K562 (cell line): ENCODE measurements around the gene MYL12A. TPM values are rescaled to one million over a fixed set of nuclear protein-coding genes. Genes with fewer than 3 reads are reported as not detected.
A peak's percentile ranks its signal among the peaks of the same experiment; 100 is the strongest.

Source experiments
- BCOR ChIP-seq: fragments of 450-650 bp; IDR thresholded peaks from 2 replicates; pipeline ENCODE4 v1.6.1; 2016
- CBX3 ChIP-seq, 2 experiments: IDR thresholded peaks; 1 replicate in 1 of 2; 2 replicates in 1 of 2; pipeline ENCODE4 v1.6.1; 2012; ENCODE audit warnings: inconsistent platforms in 2 of 2, low read length in 2 of 2, borderline replicate concordance in 1 of 2, control low read depth in 1 of 2
- CEBPB ChIP-seq: fragments of 450-650 bp; IDR thresholded peaks from 2 replicates; pipeline ENCODE4 v1.6.1; 2016; ENCODE audit warnings: missing genetic modification characterization, missing compliant biosample characterization
- CHCHD3 ChIP-seq: fragments of 250-450 bp; sonication (Bioruptor Pico); IDR thresholded peaks from 2 replicates; pipeline ENCODE4 v2.1.2; 2022; ENCODE audit warnings: mild to moderate bottlenecking
- DACH1 ChIP-seq: fragments of 450-650 bp; IDR thresholded peaks from 2 replicates; pipeline ENCODE4 v1.6.1; 2018; ENCODE audit not compliant: partially characterized antibody
- DPF2 ChIP-seq: fragments of 450-650 bp; IDR thresholded peaks from 2 replicates; pipeline ENCODE4 v1.6.1; 2016
- FOSL1 ChIP-seq: fragments of 200-800 bp; sonication (Bioruptor generic); conservative IDR thresholded peaks from 2 replicates; pipeline ENCODE4 v1.6.1; 2016; ENCODE audit warnings: missing genetic modification characterization, missing compliant biosample characterization
- KLF13 ChIP-seq: fragments of 450-650 bp; IDR thresholded peaks from 2 replicates; pipeline ENCODE4 v1.6.1; 2016; ENCODE audit warnings: missing genetic modification characterization, low read depth, mild to moderate bottlenecking, missing compliant biosample characterization, moderate library complexity, borderline replicate concordance
- MAFF ChIP-seq: IDR thresholded peaks from 2 replicates; pipeline ENCODE4 v1.6.1; 2012; ENCODE audit warnings: low read length, improper control_type of control experiment
- NCOA6 ChIP-seq: fragments of 450-650 bp; IDR thresholded peaks from 2 replicates; pipeline ENCODE4 v1.6.1; 2017; ENCODE audit warnings: mild to moderate bottlenecking
- PHTF2 ChIP-seq: fragments of 250-450 bp; sonication (Bioruptor Pico); IDR thresholded peaks from 2 replicates; pipeline ENCODE4 v1.5.0; 2021; ENCODE audit warnings: mild to moderate bottlenecking
- RBM25 ChIP-seq: fragments of 200-400 bp; formaldehyde crosslinking; IDR thresholded peaks from 2 replicates; pipeline ENCODE4 v1.6.1; 2018; ENCODE audit warnings: low read length, low read depth, moderate library complexity; ENCODE audit not compliant: severe bottlenecking
- SRF ChIP-seq, 2 experiments: fragments of 250-450, 450-650 bp in 1 of 2; sonication (Bioruptor Pico) in 1 of 2; sonication (generic) in 1 of 2; formaldehyde crosslinking; IDR thresholded peaks; 2 replicates each; pipeline versions ENCODE4 v1.5.0 to v1.5.1; 2020 to 2022; ENCODE audit warnings: mild to moderate bottlenecking in 1 of 2, missing genetic modification reagents in 1 of 2
- TAF7 ChIP-seq: fragments of 450-650 bp; IDR thresholded peaks from 2 replicates; pipeline ENCODE4 v1.6.1; 2016; ENCODE audit warnings: missing genetic modification characterization, missing compliant biosample characterization
- TCFL5 ChIP-seq: fragments of 250-450 bp; sonication (Bioruptor Pico); conservative IDR thresholded peaks from 2 replicates; pipeline ENCODE4 v1.6.1; 2021; ENCODE audit warnings: mild to moderate bottlenecking, moderate library complexity, matching md5 sums
- XRCC5 ChIP-seq: fragments of 200-400 bp; formaldehyde crosslinking; IDR thresholded peaks from 2 replicates; pipeline ENCODE4 v1.6.1; 2017; ENCODE audit warnings: low read depth, mild to moderate bottlenecking, low read length
- ZNF224 ChIP-seq: sonication (generic); formaldehyde crosslinking; IDR thresholded peaks from 2 replicates; pipeline ENCODE4 v1.8.0; 2022; ENCODE audit warnings: mild to moderate bottlenecking, missing genetic modification reagents
- ZNF318 ChIP-seq, 2 experiments: fragments of 450-650 bp; IDR thresholded peaks; 2 replicates each; pipeline ENCODE4 v1.6.1; 2016; ENCODE audit warnings: mild to moderate bottlenecking in 2 of 2, borderline replicate concordance in 1 of 2, low read depth in 1 of 2, moderate library complexity in 1 of 2
- ZNF76 ChIP-seq: fragments of 250-450 bp; sonication (Bioruptor Pico); IDR thresholded peaks from 2 replicates; pipeline ENCODE4 v1.4.0; 2020; ENCODE audit warnings: mild to moderate bottlenecking, moderate library complexity, borderline replicate concordance
- polyA plus RNA-seq, 8 experiments: library from polyadenylated mRNA; depleted of rRNA in 4 of 8; stranded (reverse) in 5 of 8; unstranded in 3 of 8; fragments of >200 nt; fragmentation: Nextera tagmentation in 2 of 8; fragmentation: Illumina TruSeq in 1 of 8; extraction: Ambion mirVana in 2 of 8; extraction: Trizol in 1 of 8; gene quantifications; 2 replicates each; pipeline versions ENCODE4 v1.2.1 to v1.2.3, GENCODE V29; 2011 to 2014; ENCODE audit warnings: inconsistent platforms in 1 of 8, missing spikeins in 1 of 8
- total RNA-seq, 7 experiments: library from RNA; depleted of rRNA in 6 of 7; stranded (reverse); fragments of >200 nt in 6 of 7; fragmentation: Illumina TruSeq in 2 of 7; extraction: Trizol in 2 of 7; gene quantifications; 2 replicates each; pipeline versions ENCODE4 v1.2.1 to v1.2.3, GENCODE V29; 2011 to 2021; ENCODE audit warnings: low replicate concordance in 1 of 7
- TF ChIP-seq, protein P1 (sequence below): sonication (generic); formaldehyde crosslinking; IDR thresholded peaks from 2 replicates; pipeline ENCODE4 v1.8.1; 2023; ENCODE audit warnings: mild to moderate bottlenecking, missing genetic modification reagents

The MYL12A gene
- total and polyA plus RNA-seq, 9 of the 15 experiments (the other 6 are each of a cell fraction or from before 2014, with no cell fraction given): 308 to 1,031 (median 559) TPM

GRCh38 chr18:3264362-3264761 lies 16.8 kb downstream of the MYL12A start (continued):
- TF ChIP-seq, protein P1, sequence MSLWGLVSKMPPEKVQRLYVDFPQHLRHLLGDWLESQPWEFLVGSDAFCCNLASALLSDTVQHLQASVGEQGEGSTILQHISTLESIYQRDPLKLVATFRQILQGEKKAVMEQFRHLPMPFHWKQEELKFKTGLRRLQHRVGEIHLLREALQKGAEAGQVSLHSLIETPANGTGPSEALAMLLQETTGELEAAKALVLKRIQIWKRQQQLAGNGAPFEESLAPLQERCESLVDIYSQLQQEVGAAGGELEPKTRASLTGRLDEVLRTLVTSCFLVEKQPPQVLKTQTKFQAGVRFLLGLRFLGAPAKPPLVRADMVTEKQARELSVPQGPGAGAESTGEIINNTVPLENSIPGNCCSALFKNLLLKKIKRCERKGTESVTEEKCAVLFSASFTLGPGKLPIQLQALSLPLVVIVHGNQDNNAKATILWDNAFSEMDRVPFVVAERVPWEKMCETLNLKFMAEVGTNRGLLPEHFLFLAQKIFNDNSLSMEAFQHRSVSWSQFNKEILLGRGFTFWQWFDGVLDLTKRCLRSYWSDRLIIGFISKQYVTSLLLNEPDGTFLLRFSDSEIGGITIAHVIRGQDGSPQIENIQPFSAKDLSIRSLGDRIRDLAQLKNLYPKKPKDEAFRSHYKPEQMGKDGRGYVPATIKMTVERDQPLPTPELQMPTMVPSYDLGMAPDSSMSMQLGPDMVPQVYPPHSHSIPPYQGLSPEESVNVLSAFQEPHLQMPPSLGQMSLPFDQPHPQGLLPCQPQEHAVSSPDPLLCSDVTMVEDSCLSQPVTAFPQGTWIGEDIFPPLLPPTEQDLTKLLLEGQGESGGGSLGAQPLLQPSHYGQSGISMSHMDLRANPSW (CRISPR knock-in tag): no peak
- TF ChIP-seq ZNF224 (CRISPR knock-in tag) (no peak), SRF (CRISPR knock-in tag; IDR thresholded peaks at IDR 0.05) (no peak), KLF13 (tag) (no peak), FOSL1 (tag) (peak; percentile 84), ZNF76 (no peak), CBX3 (IDR thresholded peaks at IDR 0.05; ENCODE audit: borderline replicate concordance in 1 of 2, low read length in 2 of 2) (peak in 1 of 2 experiments; percentile 45; a peak in 1 of 3 replicates), XRCC5 (no peak), DACH1 (peak; percentile 67), RBM25 (no peak), MAFF (0 out of 2 replicates have a peak, but pooled peaks have one; percentile 10), ZNF318 (IDR thresholded peaks at IDR 0.05; ENCODE audit: borderline replicate concordance in 1 of 2, low read depth in 1 of 2) (peak in 1 of 2 experiments; percentile 45; a peak in 1 of 4 replicates), NCOA6 (no peak), BCOR (0 out of 2 replicates have a peak, but pooled peaks have one; percentile 40), CEBPB (tag) (no peak), TAF7 (tag) (no peak), DPF2 (peak; percentile 78), TCFL5 (CRISPR knock-in tag) (no peak), CHCHD3 (CRISPR knock-in tag) (no peak), PHTF2 (CRISPR knock-in tag) (no peak)
